GM12878 (cell line): Measurements from ENCODE around the gene PRMT3. TPM values are rescaled to one million over a fixed set of nuclear protein-coding genes. Genes with fewer than 3 reads are reported as not detected.

Source experiments
- ATAC-seq: fragments of 200-7000 bp; cut with Tn5 transposase; 3 replicates; pipeline ENCODE4 v1.9.1; 2020; ENCODE audit warnings: mild to moderate bottlenecking, moderate library complexity
- BruUV-seq: library from RNA; stranded (reverse); fragments of 400-500 nt; replicated peaks from 2 replicates; lab custom pipeline; 2021; lab: Mats Ljungman, UMichigan
- CTCF ChIA-PET: fragments of 300-600 bp; sonication (Branson Sonifier 250); formaldehyde crosslinking; extraction: SDS; loops from one replicate; lab custom pipeline; 2021; ENCODE audit warnings: inconsistent platforms; lab: Yijun Ruan, JAX
- POLR2A ChIA-PET: fragments of 350-600 bp; formaldehyde crosslinking; extraction: SDS; loops from one replicate; lab custom pipeline; 2021; ENCODE audit warnings: inconsistent platforms; lab: Charles Lee
- RAD21 ChIA-PET: fragments of 300-600 bp; sonication (Branson Sonifier 250); formaldehyde crosslinking; loops from one replicate; lab custom pipeline; 2023; ENCODE audit warnings: antibody characterized with exemption; ENCODE audit not compliant: unreplicated experiment; lab: Charles Lee
- SMC1A ChIA-PET: fragments of 300-600 bp; sonication (Branson Sonifier 250); formaldehyde crosslinking; loops from one replicate; lab custom pipeline; 2023; ENCODE audit not compliant: unreplicated experiment, uncharacterized antibody; lab: Charles Lee
- DNase-seq: peaks from one replicate; pipeline ENCODE4 v3.0.0-alpha.2; 2011; ENCODE audit warnings: low read depth, low spot score
- FAIRE-seq: peaks from 3 replicates; lab custom pipeline; 2011; peaks lifted over from hg19 to GRCh38; lab: Jason Lieb, UNC
- H2AFZ ChIP-seq: 2 replicates; pipeline ENCODE4 v1.6.0; 2011; ENCODE audit warnings: low read depth, low read length, control low read depth; ENCODE audit not compliant: control insufficient read depth
- H3K27ac ChIP-seq: 2 replicates; pipeline ENCODE4 v1.5.1; 2011; ENCODE audit warnings: control low read depth; ENCODE audit not compliant: control insufficient read depth, insufficient read depth
- H3K27me3 ChIP-seq, 2 experiments: replicated peaks in 1 of 2; 2 replicates each; pipeline versions ENCODE4 v1.6.0 to v1.6.1; 2011; ENCODE audit warnings: low read length in 1 of 2; ENCODE audit not compliant: control insufficient read depth in 2 of 2, insufficient read depth in 2 of 2
- H3K36me3 ChIP-seq, 2 experiments: 2 replicates each; pipeline ENCODE4 v1.5.1; 2011; ENCODE audit warnings: low read length in 1 of 2; ENCODE audit not compliant: control insufficient read depth in 2 of 2, insufficient read depth in 2 of 2
- H3K4me1 ChIP-seq: 2 replicates; pipeline ENCODE4 v1.6.1; 2011; ENCODE audit warnings: mild to moderate bottlenecking, low read length, moderate library complexity, mixed read lengths; ENCODE audit not compliant: control insufficient read depth, insufficient read depth
- H3K4me2 ChIP-seq: 2 replicates; pipeline ENCODE4 v1.6.0; 2011; ENCODE audit warnings: control low read depth; ENCODE audit not compliant: control insufficient read depth, insufficient read depth
- H3K4me3 ChIP-seq: fragments of 200-600 bp; sonication (generic); 2 replicates; pipeline ENCODE4 v1.5.1; 2016
- H3K79me2 ChIP-seq: 2 replicates; pipeline ENCODE4 v1.6.0; 2011; ENCODE audit warnings: low read length; ENCODE audit not compliant: control insufficient read depth, insufficient read depth
- H3K9ac ChIP-seq: 2 replicates; pipeline ENCODE4 v1.8.0; 2011; ENCODE audit warnings: low read length, control low read depth, mixed read lengths; ENCODE audit not compliant: control insufficient read depth, insufficient read depth
- H3K9me3 ChIP-seq: replicated peaks from 3 replicates; pipeline ENCODE4 v1.5.1; 2011; ENCODE audit warnings: mild to moderate bottlenecking, low read length; ENCODE audit not compliant: control insufficient read depth, insufficient read depth
- H4K20me1 ChIP-seq: 2 replicates; pipeline ENCODE4 v1.6.0; 2011; ENCODE audit not compliant: control insufficient read depth, insufficient read depth
- GATAD2B ChIP-seq: fragments of 450-650 bp; conservative IDR thresholded peaks from 2 replicates; pipeline ENCODE4 v1.6.1; 2017; ENCODE audit warnings: low read depth, mild to moderate bottlenecking, moderate library complexity
- MXI1 ChIP-seq: fragments of 150-350 bp; IDR thresholded peaks from 2 replicates; pipeline ENCODE4 v1.6.1; 2011; ENCODE audit warnings: low read depth, mild to moderate bottlenecking, inconsistent platforms, low read length, improper control_type of control experiment
- NFIC ChIP-seq: IDR thresholded peaks from 2 replicates; pipeline ENCODE4 v1.6.1; 2012; ENCODE audit warnings: low read depth, mild to moderate bottlenecking, inconsistent platforms, low read length, moderate library complexity
- PAX8 ChIP-seq: fragments of 450-650 bp; IDR thresholded peaks from 2 replicates; pipeline ENCODE4 v1.6.1; 2017; ENCODE audit warnings: mild to moderate bottlenecking, moderate library complexity
- POLR2A ChIP-seq: IDR thresholded peaks from 2 replicates; pipeline ENCODE4 v1.6.1; 2011; ENCODE audit warnings: low read depth, mild to moderate bottlenecking, low read length
- in situ Hi-C: fragments of 300-500 bp; cut with MboI; formaldehyde crosslinking; loops from 9 replicates; pipeline ENCODE4 v1.14.3; 2018; ENCODE audit warnings: mixed read lengths
- intact Hi-C: fragments of 100-400 bp; cut with micrococcal nuclease; formaldehyde crosslinking; loops from one replicate; pipeline ENCODE4 v1.14.2; 2022; ENCODE audit not compliant: unreplicated experiment
- polyA plus RNA-seq, 11 experiments: library from polyadenylated mRNA; depleted of rRNA in 4 of 11; unstranded in 6 of 11; stranded (reverse) in 5 of 11; fragments of >200 nt; fragmentation: Nextera tagmentation in 4 of 11; fragmentation: Illumina TruSeq in 1 of 11; extraction: Ambion mirVana in 4 of 11; extraction: Trizol in 1 of 11; gene quantifications; 1 replicate in 1 of 11; 2 replicates in 10 of 11; pipeline versions ENCODE4 v1.2.1 to v1.2.3, GENCODE V29; 2011 to 2016; ENCODE audit warnings: inconsistent platforms in 2 of 11, missing spikeins in 2 of 11, low read depth in 1 of 11
- total RNA-seq, 4 experiments: library from RNA; depleted of rRNA in 3 of 4; stranded (reverse); fragments of >200 nt in 3 of 4; fragmentation: Illumina TruSeq in 1 of 4; extraction: Trizol in 1 of 4; gene quantifications; 2 replicates each; pipeline versions ENCODE4 v1.2.1 to v1.2.3, GENCODE V29; 2013 to 2021
- TF ChIP-seq, protein P1 (sequence below): IDR thresholded peaks from 2 replicates; pipeline ENCODE4 v1.6.1; 2011; ENCODE audit warnings: borderline replicate concordance, low read depth, mild to moderate bottlenecking, moderate library complexity, mixed read lengths, low read length; ENCODE audit not compliant: insufficient read depth; ENCODE audit errors: extremely low read length
- TF ChIP-seq, protein P2 (sequence below): fragments of 450-650 bp; IDR thresholded peaks from 2 replicates; pipeline ENCODE4 v1.6.1; 2018; ENCODE audit warnings: mild to moderate bottlenecking, low read depth, moderate library complexity; ENCODE audit not compliant: partially characterized antibody

Gene PRMT3
- total and polyA plus RNA-seq, 10 of the 15 experiments (the other 5 are each of a cell fraction or from before 2014, with no cell fraction given), result 13.9 to 52.1 (median 27.7) TPM

DNA sequence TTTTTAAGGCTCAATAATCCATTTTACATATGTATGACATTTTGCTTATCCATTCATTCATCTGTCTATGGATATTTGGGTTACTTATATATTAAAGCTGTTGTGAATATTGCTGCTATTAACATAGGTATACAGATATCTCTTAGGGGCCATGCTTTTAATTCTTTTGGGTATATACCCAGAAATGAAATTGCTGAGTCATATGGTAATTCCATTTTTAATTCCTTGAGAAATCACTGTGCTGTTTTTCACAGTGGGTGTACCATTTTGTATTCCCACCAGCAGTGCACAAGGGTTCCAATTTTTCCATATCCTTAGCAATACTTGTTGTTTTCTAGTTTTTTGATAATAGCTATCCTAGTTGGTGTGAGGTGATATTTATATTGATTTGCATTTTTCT, 19.0 kb downstream of the PRMT3 start:
- POLR2A ChIA-PET, result no interaction called here

More for the DNA sequence above, 19.0 kb downstream of the PRMT3 start:
- ATAC-seq (no peak), FAIRE-seq (no peak), DNase-seq (no peak)
- ChIA-PET SMC1A (no interaction called here), CTCF (interaction anchor here (2.4 kb wide), 1 partner anchor 10 kb away, joined by 12 read pairs; no protein-coding TSS in a partner anchor), RAD21 (no interaction called here)
- H3K9ac ChIP-seq, result no peak overlapping the region
- H3K4me2 ChIP-seq, result no peak overlapping the region
- in situ Hi-C loops (no loop called here), intact Hi-C loops (no loop called here)
- no peaks in the 10 kb centered on the region for H3K27me3 ChIP-seq
- no TSS peak for BruUV-seq
- no peak overlapping the region for H2AFZ ChIP-seq
- no peak overlapping the region for H3K4me3 ChIP-seq
- TF ChIP-seq MXI1 (no peak), POLR2A (no peak), GATAD2B (no peak), PAX8 (no peak), NFIC (no peak)
- TF ChIP-seq, protein P1, sequence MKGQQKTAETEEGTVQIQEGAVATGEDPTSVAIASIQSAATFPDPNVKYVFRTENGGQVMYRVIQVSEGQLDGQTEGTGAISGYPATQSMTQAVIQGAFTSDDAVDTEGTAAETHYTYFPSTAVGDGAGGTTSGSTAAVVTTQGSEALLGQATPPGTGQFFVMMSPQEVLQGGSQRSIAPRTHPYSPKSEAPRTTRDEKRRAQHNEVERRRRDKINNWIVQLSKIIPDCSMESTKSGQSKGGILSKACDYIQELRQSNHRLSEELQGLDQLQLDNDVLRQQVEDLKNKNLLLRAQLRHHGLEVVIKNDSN, result no peak
- TF ChIP-seq, protein P2, sequence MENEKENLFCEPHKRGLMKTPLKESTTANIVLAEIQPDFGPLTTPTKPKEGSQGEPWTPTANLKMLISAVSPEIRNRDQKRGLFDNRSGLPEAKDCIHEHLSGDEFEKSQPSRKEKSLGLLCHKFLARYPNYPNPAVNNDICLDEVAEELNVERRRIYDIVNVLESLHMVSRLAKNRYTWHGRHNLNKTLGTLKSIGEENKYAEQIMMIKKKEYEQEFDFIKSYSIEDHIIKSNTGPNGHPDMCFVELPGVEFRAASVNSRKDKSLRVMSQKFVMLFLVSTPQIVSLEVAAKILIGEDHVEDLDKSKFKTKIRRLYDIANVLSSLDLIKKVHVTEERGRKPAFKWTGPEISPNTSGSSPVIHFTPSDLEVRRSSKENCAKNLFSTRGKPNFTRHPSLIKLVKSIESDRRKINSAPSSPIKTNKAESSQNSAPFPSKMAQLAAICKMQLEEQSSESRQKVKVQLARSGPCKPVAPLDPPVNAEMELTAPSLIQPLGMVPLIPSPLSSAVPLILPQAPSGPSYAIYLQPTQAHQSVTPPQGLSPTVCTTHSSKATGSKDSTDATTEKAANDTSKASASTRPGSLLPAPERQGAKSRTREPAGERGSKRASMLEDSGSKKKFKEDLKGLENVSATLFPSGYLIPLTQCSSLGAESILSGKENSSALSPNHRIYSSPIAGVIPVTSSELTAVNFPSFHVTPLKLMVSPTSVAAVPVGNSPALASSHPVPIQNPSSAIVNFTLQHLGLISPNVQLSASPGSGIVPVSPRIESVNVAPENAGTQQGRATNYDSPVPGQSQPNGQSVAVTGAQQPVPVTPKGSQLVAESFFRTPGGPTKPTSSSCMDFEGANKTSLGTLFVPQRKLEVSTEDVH, result no peak
- H3K27ac ChIP-seq, result no peak overlapping the region
- peaks cover 0 to 15% of the 10 kb centered on the region in 2 experiments; a peak in 3 of 4 replicates for H3K36me3 ChIP-seq
- H3K4me1 ChIP-seq, result no peaks in the 10 kb centered on the region
- H4K20me1 ChIP-seq, result no peaks in the 10 kb centered on the region
- no peaks in the 10 kb centered on the region for H3K79me2 ChIP-seq
- no peaks in the 10 kb centered on the region for H3K9me3 ChIP-seq
